COR-L47 (cell line): ENCODE data around the gene GAPDHS.

Source experiments
- DNase-seq: peaks from one replicate; lab custom pipeline; 2025; lab: John Stamatoyannopoulos, UW

The GAPDHS gene

DNA sequence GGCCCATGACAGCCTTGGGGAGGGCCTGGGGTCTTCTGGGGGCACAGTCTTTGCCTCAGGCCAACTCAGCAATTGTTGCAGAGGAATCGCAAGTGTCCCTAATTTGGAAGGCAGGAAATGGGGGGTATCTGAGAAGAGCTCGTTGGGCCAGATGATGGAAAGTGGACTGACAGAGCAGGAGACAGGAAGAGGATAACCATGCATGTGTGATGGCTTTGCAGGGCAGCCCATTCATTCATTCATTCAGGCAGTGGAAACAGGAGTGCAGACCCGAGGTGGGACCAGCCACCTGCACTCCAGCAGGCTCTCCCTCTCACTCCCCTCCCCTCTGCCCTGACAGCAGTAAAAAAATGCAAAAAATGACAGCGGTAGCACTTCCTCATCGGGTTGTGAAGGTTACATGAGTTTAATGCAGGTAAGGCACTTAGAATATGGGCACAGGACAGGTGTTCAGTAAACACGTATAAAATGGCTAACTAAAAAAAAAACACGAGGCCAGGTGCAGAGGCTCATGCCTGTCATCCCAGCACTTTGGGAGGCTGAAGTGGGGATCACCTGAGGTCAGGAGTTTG, 7.2 kb downstream of the GAPDHS start:
- no peak for DNase-seq

DNA sequence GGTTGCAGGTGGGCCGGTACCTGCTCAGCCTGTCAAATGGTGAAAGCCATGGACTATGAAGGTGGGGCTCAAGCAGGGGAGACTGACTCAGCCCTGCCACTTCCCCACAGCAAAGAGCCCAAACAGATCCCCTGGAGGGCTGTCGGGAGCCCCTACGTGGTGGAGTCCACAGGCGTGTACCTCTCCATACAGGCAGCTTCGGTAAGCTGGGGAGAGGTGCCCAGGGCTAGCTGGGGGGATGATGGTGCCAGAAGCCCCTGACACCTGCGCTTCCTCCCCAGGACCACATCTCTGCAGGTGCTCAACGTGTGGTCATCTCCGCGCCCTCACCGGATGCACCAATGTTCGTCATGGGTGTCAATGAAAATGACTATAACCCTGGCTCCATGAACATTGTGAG, 9.0 kb downstream of the GAPDHS start:
- DNase-seq = no peak

DNA sequence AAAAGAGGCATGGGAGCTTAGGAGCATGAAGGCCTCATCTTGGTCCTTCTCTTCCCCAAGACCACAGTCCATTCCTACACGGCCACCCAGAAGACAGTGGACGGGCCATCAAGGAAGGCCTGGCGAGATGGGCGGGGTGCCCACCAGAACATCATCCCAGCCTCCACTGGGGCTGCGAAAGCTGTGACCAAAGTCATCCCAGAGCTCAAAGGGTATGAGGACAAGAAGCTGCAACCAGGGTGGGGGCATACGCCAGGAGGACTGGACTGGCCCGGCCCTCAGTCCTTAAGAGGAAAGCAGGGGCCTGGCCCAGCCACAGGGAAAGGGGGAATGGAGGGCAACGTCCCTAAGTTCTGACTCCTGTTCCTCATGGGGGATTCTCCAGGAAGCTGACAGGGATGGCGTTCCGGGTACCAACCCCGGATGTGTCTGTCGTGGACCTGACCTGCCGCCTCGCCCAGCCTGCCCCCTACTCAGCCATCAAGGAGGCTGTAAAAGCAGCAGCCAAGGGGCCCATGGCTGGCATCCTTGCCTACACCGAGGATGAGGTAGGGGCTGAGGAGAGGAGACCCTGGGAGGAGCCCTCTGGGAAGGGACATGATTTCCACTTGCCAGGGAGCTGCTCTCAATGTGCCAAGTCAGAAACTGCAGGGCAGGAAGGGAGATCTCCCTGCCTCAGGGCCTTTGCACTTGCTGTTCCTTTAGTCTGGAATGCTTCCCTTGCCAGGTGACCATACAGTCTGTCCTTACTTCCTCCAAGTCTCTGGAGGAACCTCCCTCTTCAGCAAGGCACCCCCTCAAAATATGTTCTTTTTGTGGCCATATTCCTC, 10.2 kb downstream of the GAPDHS start:
- no peak for DNase-seq

DNA sequence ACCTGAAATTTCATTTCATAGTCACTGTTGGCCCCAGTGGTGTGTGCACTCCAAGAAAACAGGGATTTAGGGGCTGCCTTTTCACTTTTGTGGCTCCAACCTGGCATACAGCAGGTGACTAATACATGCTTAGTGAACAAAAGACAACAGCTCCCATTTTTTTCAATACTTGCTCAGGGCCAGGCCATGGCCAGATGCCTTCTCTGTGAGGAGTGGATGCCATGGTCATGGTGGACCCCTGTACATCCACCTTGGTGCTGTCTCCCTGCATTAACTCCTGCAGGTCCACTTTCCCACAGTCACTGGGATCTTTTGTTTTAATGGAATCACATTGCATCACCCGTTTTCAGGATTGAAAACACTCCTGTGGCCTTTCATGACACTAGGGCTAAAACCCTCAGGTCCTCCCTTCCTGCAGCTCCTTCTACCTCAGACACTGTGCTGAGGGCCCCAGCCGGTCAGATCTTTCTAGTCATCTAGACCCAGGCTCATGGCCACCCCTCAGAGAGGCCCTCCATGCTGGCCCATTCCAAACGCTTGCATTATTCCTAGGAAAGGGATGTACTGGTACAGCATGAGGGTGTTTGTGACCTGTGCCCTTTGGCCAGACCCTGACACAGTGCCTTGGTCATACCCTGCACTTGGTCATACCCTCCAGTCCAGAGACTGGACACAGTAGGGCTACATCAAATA, 11.0 kb downstream of the GAPDHS start:
- no peak for DNase-seq

DNA sequence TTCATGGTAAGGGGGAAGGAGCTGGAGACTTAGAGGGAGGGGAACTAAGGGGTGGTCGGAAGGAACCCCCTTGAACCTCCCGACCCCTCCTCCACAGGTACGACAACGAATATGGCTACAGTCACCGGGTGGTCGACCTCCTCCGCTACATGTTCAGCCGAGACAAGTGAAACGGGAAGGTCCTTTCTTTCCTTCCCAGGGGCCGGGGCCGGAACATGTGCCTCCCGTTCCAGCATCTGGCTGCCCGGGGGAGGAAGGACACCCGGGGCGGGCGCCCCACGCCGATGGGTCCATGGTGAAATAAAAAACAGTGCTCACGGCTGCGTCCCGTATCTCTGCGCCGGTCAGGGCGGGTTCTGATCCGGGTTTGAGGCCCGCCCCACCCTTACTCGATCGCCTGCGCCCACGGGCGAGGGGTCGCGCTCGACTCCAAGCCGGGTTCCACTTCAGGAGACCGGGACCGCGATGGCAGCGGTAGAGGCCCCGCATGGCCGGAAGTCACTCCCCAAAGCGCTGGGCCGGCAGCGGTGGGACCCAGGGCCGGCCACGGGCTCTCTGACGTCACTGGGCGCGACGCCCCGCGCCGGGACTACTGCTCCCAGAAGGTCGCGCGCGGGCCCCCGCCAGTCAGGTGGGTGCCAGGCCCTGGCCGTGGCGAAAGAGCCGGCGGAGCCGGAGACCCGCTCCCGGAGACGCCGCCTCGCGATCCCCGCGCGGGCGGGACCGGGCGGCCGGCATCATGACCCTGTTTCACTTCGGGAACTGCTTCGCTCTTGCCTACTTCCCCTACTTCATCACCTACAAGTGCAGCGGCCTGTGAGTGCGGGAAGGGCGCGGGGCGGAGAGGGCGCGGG, 12.0 kb downstream of the GAPDHS start, which contains the start of gene TMEM147:
TSS of gene TMEM147 (plus strand) at position 626 of the 854 bp plus-strand sequence. CDS start at position 740, 114 bp downstream.
- DNase-seq = peak; percentile 74

DNA sequence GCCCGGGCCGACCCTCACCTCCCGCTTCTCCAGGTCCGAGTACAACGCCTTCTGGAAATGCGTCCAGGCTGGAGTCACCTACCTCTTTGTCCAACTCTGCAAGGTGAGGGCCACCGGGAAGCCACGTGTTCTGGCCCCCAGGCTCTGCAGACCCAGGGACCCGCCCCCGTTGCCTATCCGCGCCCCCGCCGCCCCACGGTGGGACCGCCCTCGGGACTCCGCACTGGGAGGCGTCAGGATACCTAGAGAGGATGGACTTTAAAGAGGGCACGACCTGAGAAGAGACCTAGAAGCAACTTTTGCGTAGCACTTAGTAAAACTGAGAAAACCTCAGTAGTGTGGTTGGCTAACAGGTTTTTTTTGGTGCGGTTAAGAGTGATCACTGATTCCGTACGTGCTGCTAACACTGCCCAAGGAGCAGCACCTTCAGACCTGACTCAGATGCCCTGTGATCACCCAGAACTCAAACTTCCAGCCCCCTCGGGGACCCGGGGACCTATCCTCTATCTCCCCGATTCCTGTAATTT, 12.7 kb downstream of the GAPDHS start:
- peak; percentile 5 for DNase-seq

DNA sequence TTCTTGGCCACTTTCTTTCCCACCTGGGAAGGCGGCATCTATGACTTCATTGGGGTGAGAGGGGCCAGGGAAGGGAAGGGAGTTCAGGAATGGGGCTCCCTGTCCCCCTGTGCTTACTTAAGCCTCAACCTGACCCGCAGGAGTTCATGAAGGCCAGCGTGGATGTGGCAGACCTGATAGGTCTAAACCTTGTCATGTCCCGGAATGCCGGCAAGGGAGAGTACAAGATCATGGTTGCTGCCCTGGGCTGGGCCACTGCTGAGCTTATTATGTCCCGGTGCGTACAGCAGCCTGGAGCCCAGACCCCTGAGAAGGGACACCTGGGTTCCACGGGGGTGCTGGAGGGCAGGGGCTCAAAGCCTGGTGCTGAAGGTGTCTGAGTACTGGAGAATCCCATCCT, 13.3 kb downstream of the GAPDHS start:
- no peak for DNase-seq

DNA sequence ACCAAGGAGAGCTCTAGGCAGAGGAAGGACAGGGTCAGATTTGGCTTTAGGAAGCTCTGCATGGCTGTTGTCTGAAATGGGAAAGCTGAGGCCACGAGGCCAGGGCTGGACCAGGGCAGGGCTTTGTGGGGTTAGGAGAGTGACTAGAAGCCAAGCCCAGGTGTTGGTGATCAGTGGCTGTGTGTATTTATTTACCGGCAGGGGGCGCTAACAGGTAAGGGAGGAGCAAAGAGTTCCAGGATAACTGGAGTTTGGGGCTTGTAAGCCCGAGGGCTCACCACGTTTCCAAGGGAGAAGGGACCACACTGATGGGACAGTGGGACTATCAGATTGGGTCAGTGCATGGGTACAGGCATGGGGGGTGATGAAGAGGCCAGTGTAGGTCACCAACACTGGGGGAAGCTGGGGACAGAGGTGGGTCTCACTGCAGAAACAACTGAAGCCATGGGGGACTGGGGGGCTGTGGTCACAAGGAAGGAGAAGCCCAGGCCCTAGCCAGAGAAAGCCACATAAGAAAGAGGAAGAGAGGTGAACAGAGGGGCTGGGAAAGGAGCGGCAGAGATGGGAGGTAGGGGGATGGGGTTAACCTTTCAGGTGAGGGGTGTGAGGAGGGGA, 16.0 kb downstream of the GAPDHS start:
- peak; percentile 61 for DNase-seq

DNA sequence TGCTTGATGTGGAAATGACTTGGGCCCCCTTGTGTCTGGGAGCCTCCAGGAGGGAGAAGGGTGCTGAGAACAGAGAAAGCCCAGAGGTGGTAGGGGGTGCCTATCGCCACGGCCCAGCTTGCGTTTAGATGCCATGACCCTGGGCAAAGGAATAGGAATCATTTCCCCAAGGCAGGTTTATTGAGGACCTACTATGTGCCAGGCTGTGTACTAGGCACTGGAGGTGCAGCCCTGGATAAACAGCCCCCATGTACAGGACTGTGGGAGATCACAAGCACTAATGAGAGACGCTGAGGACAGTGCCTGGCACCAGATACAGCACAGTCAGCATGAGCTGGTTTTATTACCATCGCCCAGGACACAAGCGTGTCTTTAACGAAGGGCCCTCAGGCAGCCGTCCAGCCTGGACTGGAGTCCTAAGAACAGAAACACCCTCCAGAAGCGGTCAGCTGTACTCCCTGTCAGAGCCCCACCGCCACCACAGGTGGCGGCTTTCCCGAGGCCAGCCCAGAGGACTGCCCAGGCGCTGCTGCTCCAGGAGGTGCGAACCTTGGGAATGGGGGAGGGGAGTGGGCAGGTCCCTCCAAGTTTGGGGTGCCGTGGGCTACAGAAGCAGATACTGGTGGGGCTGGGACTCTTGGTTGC, 16.7 kb downstream of the GAPDHS start:
- no peak for DNase-seq

DNA sequence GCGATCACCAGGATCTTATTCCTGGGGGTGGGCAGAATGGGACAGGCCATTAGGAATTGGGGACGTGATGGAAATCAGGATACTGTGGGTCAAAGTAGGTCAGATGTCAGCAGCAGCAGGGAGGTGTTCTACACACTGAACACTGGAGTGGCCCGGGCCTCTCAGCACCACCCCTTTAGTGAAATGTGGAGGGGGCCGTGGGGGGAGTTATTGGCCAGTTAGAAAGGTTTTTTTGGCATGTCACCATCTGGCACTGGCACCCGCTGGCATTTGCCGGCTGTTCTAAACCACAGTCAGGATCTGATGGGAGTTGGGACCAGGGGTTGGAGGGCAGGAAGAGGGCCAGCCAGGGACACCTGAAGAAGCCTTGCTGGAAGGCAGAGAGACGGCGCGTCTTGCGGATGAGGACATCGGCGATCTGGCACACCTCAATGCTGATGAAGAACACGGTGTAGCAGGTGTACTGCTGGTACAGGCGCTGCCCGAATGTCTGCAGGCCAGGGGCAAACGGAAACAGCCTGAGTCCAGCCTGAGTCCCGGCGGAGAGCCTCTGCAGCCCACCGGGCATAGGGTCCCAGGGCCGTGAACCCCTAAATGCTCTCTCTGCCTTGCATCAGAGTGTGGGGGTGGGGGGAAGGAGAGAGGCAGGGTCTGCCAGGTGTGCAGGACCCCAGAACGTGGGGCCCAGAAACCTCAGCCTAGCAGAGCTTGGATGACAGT, 18.0 kb downstream of the GAPDHS start:
- no peak for DNase-seq

DNA sequence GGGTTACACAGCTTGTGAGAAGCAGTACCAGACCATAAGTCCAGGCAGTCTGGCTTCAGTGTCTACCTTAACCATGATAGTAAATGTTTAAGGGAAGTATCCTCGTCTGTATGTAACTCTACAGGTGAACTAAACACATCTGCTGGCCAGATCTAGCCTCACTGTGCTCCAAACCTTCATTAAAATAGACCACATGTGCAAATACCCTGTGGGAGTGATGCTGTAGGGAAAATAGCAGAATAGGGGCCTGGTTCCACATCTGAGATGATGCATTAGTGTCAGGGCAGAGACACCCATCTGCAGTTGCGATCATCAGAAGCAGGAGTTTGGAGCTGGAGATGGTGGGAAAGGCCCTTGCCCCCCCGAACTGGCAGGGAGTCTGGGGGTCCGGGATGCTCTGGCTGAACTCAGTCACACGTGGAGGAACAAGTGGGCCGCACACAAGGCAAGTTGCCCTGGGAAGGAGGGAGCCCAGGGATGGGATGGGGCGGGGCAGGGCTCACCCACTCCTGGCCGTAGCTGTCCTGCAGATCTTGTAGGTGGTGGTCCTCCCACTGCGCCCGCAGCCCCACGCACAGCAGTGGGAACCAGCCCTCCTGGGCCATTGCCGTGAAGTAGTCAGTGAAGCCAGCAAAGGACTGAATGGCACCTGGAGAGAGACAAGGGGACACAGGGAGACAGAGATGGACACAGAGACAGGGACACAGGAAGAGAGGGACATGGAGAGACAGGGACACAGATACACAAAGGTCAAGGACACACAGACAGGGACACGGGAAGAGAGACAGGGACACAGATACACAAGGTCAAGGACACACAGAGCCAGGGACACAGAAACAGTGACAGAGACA, 19.5 kb downstream of the GAPDHS start:
- no peak for DNase-seq

DNA sequence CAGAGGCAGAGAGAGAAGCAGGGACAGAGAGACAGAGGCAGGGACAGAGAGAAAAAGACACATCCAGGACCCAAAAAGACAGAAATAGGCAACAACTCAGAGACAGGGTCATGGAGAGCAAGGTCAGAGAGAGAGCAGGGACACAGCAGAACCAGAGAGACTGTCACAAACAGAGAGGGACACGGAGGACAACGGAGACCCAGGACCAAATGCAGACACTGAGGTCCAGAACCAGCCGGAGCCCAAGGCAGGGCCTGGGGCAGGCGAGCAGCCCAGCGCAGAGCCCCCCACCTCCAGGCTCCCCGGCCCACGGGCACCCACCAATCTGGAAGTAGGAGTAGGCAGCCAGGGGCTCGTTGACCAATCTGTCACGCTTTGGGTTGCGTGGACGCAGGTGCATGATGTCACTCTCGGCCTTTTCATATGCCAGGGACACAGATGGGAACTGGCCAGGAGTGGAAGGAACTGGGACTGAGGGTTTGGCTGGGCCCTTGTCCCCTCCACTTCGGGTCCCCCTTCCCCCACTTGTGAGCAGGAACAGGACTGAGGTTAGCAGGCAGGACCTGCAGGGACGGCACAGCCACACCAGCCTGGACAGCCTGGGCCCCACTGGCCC, 20.2 kb downstream of the GAPDHS start:
- DNase-seq = no peak

DNA sequence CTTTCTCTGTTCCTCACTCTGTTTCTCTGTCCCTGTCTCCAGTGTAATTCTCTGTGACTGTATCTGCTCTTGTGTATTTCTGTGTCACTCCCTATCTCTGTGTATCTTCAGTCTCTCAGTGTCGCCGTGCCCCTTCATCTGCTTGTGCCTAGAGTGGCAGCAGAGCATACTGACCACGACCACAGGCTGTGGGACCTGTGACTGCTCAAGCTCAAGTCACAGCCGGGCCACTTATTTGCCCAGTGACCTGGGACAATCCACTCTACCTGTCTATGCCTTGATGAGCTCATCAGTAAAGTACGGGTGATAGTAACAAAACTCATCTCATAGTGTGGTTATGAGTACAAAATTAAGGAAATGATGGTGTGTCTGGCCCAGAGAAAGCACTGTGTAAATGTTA, 20.8 kb downstream of the GAPDHS start:
- no peak for DNase-seq

DNA sequence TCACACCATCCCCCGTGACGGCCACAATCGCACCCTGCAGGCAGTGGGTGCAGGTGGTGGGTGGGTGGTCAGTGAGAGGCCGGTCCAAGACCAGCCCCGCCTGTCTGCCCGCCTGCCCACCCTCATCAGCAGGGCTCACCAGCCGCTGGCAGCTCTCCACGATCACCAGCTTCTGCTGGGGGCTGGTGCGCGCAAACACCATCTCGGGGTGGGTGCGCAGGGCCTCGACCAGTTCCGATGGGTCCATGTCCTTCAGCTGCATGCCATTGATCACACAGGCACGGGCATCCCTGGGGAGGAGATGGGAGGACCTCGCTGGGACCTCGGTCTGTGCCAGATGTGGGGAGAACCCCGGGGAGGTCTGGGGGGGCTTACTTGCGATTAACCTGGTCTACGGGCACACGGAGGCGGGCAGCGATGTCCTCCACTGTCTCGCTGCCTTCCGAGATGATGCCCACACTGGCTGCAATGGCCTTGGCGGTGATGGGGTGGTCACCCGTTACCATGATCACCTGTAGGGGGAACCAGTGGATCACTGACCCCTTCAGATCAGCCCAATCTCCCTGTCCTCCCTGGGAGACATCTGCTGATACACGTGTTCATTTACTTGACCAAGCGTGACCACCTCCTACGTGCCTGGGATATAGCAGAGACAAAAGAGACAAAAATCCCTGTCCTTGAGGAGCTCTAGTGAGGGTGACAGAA, 22.2 kb downstream of the GAPDHS start:
- peak; percentile 25 for DNase-seq

DNA sequence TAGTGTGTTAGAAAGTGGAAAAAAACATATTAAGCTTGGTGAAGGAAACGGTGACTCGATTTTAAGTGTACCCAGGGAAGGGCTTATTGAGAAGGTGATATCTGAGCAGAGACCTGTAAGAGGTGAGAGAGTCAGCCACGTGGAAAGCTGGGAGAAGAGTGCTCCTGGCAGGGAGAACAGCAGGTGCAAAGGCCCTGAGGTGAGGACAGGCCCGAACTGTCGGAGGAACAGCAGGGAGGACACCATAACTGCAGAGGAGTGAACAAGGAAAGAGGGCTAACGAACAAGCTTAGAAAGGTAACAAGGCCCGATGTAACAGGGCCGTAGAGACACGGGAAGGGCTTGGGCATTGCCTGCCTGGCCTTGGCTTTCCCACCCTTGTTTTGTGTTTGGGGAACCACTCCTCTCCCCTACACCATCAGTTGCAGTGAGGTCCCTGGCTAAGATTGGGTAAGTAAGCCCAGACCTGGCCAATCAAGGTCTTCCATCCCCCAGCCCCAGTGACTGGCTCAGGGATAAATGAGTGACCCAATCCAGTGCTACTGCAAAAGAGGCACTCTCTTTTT, 22.9 kb downstream of the GAPDHS start:
- DNase-seq = no peak

DNA sequence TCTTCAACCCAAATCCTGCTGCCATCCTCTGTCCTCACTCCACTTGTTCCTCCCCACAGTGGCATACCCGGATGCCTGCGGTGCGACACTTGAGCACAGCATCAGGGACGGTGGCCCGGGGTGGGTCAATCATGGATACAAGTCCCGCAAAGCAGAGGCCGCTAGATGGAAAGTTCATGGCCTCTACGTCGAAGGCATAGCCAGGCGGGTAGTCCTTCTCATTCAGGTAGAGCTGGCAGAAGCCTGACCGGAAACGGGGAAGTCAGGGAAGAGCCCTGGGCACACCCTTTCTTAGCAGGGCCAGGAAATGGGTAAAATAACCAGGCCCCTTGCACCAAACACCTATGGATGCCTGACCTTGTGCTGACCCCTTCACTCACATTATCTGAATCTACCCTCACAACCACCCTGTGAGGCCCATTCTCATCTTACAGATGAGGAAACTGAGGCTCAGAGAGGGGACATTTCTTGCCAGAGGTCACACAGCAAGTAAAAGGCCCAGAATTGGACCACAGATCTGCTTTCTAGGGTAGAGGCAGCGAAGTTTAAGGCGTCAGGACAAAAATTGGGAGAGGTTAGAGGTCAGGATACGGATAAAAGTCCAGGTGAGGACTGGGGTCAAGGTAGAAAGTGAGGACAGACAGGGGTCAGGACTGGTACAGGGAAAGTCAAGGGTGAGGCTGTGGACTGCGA, 23.7 kb downstream of the GAPDHS start:
- no peak for DNase-seq
